Measurements from ENCODE around the gene CFAP74. TPM values are rescaled to one million over a fixed set of nuclear protein-coding genes. Genes with fewer than 3 reads are reported as not detected.
A peak's percentile ranks its signal among the peaks of the same experiment; 100 is the strongest.

CFAP74 gene
- total RNA-seq, 1 donor from 2014 or later, result 6.6 TPM

DNA sequence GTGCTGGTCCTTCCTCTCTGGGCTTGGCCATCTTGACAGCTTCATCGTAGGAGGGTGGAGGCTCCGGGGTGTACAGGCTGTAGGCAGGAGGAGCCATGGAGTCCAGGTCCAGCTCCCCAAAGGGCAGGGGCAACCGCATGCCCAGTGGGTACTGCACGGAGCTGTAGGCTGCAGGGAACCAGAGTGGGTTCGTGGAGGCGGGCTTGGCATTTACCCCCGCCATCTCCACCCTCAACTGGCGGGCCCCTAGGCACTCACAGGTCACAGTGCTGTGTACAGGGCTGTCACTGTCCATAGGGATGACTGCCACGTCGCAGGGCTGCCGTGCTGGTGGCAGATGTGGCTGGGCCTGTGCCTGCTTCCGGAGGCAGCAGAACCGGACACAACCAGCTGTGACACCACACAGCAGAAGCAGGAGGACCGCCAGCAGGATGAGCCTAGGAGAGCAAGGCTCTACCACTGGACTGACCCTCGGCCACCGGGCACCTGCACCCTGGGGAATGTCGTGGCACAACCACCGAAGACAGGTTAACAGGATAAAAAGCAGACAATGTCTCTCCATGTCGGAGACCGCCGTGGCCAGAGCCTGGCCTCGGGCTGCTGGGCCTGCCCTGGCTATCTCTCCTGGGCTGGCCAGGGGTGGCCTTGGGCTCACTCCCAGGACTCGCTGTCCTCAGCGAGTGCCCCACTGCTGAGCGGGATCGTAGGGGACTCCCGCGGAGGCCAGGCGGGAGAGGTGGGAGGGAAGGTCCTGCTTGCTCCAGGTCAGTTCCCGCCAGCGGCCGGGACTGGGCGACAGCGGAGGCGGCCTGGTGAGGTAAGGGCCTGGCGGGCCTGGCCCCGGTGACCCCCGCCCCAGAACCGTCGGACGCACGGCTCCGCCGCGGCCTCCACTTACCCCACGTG is 85.3 kb downstream of the CFAP74 start:
- intact Hi-C loops (cut with DNase I), result no loop called here
- no peaks in the 10 kb centered on the region for H3K9me3 ChIP-seq
- peak overlapping the region; percentile 53 for H3K27ac ChIP-seq
- DNase-seq (peak; percentile 50), ATAC-seq (no peak)
- H3K4me1 ChIP-seq, result peaks cover 13% of the 10 kb centered on the region
- TF ChIP-seq, protein P1, sequence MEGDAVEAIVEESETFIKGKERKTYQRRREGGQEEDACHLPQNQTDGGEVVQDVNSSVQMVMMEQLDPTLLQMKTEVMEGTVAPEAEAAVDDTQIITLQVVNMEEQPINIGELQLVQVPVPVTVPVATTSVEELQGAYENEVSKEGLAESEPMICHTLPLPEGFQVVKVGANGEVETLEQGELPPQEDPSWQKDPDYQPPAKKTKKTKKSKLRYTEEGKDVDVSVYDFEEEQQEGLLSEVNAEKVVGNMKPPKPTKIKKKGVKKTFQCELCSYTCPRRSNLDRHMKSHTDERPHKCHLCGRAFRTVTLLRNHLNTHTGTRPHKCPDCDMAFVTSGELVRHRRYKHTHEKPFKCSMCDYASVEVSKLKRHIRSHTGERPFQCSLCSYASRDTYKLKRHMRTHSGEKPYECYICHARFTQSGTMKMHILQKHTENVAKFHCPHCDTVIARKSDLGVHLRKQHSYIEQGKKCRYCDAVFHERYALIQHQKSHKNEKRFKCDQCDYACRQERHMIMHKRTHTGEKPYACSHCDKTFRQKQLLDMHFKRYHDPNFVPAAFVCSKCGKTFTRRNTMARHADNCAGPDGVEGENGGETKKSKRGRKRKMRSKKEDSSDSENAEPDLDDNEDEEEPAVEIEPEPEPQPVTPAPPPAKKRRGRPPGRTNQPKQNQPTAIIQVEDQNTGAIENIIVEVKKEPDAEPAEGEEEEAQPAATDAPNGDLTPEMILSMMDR (IDR thresholded peaks at IDR 0.05), result no peak
- no peaks in the 10 kb centered on the region for H3K36me3 ChIP-seq
- H3K27me3 ChIP-seq (ENCODE audit: low read depth), result no peaks in the 10 kb centered on the region
- H3K4me3 ChIP-seq, result peak overlapping the region; percentile 65

DNA sequence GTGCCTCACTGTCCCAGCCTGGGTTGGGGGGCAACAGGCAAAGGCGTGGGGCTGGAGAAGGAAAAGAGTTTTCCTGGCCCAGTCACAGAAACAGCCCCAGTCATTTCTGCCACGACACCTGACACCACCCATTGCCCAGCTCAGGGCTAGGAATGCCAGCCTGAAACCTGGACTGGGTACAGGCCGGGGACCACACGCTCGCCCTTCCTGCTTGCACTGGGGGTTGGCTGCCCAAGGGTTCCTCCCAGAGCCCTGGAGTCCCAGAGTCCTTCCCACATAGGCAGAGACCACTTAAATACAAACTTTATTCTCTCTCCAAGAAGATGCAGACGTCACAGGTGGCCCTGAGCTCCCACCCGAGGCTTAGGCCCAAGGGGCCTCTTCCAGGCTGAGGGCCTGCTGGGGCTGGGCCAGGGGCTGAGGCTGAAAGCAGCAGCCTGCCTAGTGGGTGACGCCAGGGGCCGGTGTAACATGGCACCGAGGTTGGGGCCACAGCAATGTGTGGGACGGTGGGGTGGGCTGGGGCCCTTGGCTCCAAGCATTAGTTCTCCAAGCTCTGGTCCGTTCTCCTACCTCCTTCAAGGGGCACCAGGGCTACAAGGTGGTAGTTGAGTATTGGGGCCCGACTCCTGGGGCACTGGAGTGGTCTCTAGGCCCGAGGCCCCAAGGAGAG is 86.1 kb downstream of the CFAP74 start:
- H3K4me1 ChIP-seq, result peaks cover 13% of the 10 kb centered on the region
- no peaks in the 10 kb centered on the region for H3K27me3 ChIP-seq (ENCODE audit: low read depth)
- no peak overlapping the region for H3K27ac ChIP-seq
- H3K36me3 ChIP-seq, result no peaks in the 10 kb centered on the region
- no peaks in the 10 kb centered on the region for H3K9me3 ChIP-seq
- TF ChIP-seq, protein P1 (IDR thresholded peaks at IDR 0.05), result no peak
- no peak overlapping the region for H3K4me3 ChIP-seq
- peak; percentile 45 for DNase-seq
- ATAC-seq, result no peak
- intact Hi-C loops (cut with DNase I), result no loop called here

DNA sequence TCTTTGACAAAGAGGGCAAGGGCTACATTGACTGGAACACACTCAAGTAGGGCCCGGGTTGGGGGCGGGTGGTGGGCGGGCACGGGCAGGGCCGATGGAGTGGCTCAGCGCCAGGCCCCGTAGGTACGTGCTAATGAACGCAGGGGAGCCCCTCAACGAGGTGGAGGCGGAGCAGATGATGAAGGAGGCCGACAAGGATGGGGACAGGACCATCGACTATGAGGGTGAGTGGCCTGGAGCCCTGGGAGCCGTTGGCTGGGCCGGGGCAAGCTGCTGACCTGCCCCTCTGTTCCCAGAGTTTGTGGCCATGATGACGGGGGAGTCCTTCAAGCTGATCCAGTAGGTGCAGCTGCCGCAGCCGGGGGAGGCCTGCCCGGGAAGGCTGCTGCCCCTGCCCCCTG is 86.7 kb downstream of the CFAP74 start:
- no peak overlapping the region for H3K27ac ChIP-seq

DNA sequence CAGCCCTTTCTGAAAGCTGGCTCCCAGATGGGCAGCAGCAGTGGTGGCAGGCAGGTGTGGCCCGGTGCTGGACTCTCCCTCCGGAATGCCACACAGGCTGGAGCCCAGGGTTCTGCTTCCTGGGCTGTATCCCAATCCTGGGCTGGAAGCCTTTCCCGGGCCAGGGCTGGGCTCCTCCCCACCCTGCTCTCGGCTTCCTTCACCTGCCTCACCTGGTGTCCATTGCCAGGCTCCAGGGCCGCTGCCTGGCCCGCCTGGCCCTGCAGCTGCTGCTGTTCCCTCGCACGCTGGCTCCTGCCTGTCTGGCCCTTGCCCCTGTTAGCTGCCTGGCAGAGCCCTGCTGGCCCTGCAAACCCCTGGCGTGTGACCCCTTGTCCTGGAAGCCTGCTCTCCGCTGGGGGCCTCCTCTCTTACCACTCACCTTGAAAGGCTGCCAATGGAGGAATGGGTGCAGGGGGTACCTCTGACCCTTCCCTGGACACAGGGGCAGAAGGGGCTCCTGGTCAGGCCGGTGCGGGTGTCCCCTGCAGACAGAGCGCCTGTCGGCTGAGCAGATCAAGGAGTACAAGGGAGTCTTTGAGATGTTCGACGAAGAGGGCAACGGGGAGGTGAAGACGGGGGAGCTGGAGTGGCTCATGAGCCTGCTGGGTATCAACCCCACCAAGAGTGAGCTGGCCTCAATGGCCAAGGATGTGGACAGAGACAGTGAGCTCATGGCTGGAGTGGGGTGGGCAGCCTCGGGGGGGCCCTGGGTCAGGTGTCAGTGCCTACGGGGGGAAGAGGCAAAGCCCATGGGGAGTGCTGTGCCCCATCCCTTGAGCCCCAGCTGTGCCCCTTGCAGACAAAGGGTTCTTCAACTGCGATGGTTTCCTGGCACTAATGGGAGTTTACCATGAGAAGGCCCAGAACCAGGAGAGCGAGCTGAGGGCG is 87.4 kb downstream of the CFAP74 start:
- no peaks in the 10 kb centered on the region for H3K36me3 ChIP-seq
- H3K9me3 ChIP-seq, result no peaks in the 10 kb centered on the region
- intact Hi-C loops (cut with DNase I), result no loop called here
- no peak for ATAC-seq
- peaks cover 13% of the 10 kb centered on the region for H3K4me1 ChIP-seq
- TF ChIP-seq, protein P1 (IDR thresholded peaks at IDR 0.05), result no peak
- DNase-seq, result peak; percentile 45
- no peaks in the 10 kb centered on the region for H3K27me3 ChIP-seq (ENCODE audit: low read depth)
- H3K4me3 ChIP-seq, result no peak overlapping the region
- H3K27ac ChIP-seq, result no peak overlapping the region

More for the DNA sequence above, 86.7 kb downstream of the CFAP74 start:
- H3K36me3 ChIP-seq, result no peaks in the 10 kb centered on the region
- TF ChIP-seq, protein P1 (IDR thresholded peaks at IDR 0.05), result no peak
- H3K4me1 ChIP-seq, result peaks cover 13% of the 10 kb centered on the region
- no peaks in the 10 kb centered on the region for H3K9me3 ChIP-seq
- peak; percentile 40 for DNase-seq
- ATAC-seq, result no peak
- no peaks in the 10 kb centered on the region for H3K27me3 ChIP-seq (ENCODE audit: low read depth)
- H3K4me3 ChIP-seq, result no peak overlapping the region
- intact Hi-C loops (cut with DNase I), result no loop called here
